ENCODE data around the gene HMGB1.
"Not testable (repeated sequence)": the region's sequence is repeated elsewhere in the genome, so short reads cannot be mapped to it uniquely, and the experiment has no call there.

Gene HMGB1

GRCh38 chr13:30465343-30465592 lies 468 bp downstream of the HMGB1 start:
- DNase-seq: no peak

- peak; percentile 79 for DNase-seq
These were observed 1.0 kb downstream of the HMGB1 start for GRCh38 chr13:30464496-30465342.

GRCh38 chr13:30463787-30464495 lies 1.8 kb downstream of the HMGB1 start:
- DNase-seq: peak; percentile 64

GRCh38 chr13:30461279-30462066 lies 4.3 kb downstream of the HMGB1 start:
- not testable (repeated sequence) for DNase-seq

GRCh38 chr13:30457306-30457891 lies 8.3 kb downstream of the HMGB1 start:
- no peak for DNase-seq

- DNase-seq: no peak
These were observed 9.4 kb downstream of the HMGB1 start for GRCh38 chr13:30456290-30456689.

- no peak for DNase-seq
These were observed 10.7 kb downstream of the HMGB1 start for GRCh38 chr13:30454991-30455390.

- DNase-seq: no peak
These were observed 12.0 kb downstream of the HMGB1 start for GRCh38 chr13:30453727-30454126.

GRCh38 chr13:30451476-30451875 lies 14.3 kb downstream of the HMGB1 start:
- DNase-seq: not testable (repeated sequence)

GRCh38 chr13:30450066-30450465 lies 15.7 kb downstream of the HMGB1 start:
- DNase-seq: no peak

GRCh38 chr13:30448441-30448840 lies 17.3 kb downstream of the HMGB1 start:
- DNase-seq: no peak

- DNase-seq: no peak
These were observed 19.6 kb downstream of the HMGB1 start for GRCh38 chr13:30446126-30446500.

- no peak for DNase-seq
These were observed 21.8 kb downstream of the HMGB1 start for GRCh38 chr13:30443957-30444404.

GRCh38 chr13:30443491-30443890 lies 22.2 kb downstream of the HMGB1 start:
- DNase-seq: not testable (repeated sequence)

- DNase-seq: no peak
These were observed 22.8 kb downstream of the HMGB1 start for GRCh38 chr13:30442926-30443325.

GRCh38 chr13:30440910-30441703 lies 24.6 kb downstream of the HMGB1 start:
- DNase-seq: no peak

- DNase-seq: no peak
These were observed 27.4 kb downstream of the HMGB1 start for GRCh38 chr13:30438286-30438685.

- DNase-seq: no peak
These were observed 28.6 kb downstream of the HMGB1 start for GRCh38 chr13:30437177-30437576.

GRCh38 chr13:30435911-30436451 lies 29.8 kb downstream of the HMGB1 start:
- DNase-seq: no peak

GRCh38 chr13:30431269-30431940 lies 34.3 kb downstream of the HMGB1 start:
- no peak for DNase-seq
